HG02642 (cell line): Measurements from ENCODE around the gene EZH2.

Source experiments
- ATAC-seq: cut with Tn5 transposase; IDR thresholded peaks from one replicate; pipeline ENCODE4 v1.9.1; 2021; ENCODE audit warnings: mild to moderate bottlenecking; ENCODE audit not compliant: unreplicated experiment, poor library complexity

The EZH2 gene

DNA sequence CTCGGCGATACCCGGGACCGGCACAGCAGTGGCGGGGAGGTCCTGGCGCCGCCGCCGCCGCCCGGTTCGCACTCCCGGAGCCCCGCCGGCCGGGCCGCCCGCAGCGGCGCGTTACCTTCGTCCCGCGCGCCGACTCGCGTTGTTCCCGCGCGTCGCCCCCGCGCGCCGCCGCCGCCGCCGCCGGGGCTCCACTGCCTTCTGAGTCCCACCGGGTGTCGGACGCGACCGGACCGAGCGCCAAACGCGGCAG lies at the start of gene EZH2:
Gene EZH2, minus strand, starts transcription at position 243 of the 250 bp plus-strand sequence. CDS start 36,993 bp downstream, outside the sequence.
- peak; percentile 41 for ATAC-seq

DNA sequence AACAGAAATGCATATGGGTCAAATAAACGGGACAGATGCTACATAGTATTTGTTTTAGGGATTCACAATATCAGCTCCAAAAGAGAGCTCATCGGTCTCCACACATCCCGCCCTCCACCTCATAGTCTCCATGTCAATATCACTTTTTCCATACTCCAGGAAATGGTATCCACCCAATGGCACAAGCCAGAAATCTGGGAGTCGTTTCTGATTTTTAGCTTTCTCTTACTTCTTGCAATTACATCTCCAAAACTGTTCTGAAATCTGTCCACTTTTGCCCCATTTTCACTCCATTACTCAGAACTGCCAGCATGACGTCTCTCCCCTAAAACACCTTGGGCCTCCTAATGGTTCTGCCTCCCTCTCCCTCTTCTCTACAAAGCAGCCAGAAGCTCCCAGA lies 47.4 kb upstream of the EZH2 start:
- no peak for ATAC-seq

DNA sequence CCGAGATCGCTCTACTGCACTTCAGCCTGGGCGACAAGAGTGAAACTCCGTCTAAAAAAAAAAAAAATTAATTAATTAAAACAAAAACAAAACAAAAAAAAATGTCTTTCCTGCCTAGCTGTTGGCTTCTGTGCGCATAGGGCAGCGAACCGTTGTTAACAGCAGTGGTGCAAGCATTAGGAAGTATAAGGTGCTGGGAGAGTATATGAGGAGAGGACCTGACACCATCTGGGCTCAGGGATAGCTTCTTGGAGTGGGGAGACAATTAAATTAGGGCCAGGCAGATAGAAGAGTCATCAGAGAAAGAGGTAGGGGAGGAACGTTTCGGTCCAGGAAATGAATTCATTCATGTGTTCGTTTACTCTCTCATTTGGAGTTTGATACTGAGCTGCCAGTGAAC lies 46.2 kb upstream of the EZH2 start:
- ATAC-seq, result no peak

DNA sequence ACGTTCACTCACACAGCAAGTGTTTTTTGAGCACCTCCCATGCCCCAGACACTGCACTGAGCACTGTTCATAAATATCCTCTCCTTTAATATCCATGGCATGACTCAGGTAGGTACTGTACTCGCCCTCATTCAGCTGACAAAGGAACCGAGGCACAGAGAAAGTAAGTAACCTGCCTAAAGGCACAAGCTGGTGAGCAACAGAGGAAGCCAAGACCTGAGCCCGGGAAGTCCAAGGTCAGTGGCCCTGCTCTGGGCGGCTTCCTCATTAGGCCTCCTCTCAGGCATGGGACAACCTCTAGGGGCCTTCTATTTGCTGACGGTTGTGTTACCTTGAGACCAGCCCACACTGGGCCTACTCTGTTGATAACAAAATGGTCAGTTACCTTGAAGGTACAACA lies 45.1 kb upstream of the EZH2 start:
- ATAC-seq, result no peak

DNA sequence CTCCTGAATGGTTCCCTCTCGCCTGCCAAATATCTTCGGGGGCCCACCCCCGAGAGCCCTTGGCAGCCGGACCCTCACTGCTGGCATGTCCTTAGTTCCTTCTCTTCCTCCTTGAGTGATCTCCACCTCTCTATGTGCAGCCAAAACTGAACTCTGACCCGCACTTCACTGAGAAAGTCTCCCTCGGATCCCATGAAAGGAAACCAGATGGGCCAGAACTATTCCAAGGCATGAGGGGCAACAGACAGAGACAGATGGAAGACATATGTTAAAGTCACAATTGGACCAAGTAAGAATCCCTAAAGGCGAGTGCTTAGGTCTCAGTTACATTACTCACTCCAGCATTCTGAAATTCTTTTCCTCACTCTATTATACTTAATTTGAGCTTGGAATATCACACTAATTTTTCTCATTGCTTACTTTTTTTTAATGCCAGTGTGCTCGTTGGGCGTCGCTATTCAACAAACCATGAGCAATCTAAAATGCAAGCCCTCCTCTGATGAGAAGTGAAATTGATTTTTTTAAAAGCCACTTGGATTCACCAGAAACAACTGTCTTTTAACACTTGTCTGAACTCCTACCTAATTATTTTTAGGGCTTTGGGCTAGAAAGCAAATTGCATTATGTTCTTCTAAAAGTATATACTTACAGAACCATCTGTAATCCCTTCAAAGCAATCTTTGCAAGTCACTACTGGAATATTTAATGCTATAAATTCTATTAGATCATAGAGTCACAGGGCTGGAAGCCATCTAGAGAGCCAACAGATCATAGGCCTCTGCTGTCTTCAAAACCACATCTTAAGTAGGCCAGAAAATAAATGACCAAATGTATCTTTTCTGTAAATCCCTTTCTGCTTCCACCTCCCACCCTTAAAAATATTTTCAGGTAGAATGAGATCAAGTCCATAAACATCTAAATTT lies 43.3 kb upstream of the EZH2 start:
- no peak for ATAC-seq

DNA sequence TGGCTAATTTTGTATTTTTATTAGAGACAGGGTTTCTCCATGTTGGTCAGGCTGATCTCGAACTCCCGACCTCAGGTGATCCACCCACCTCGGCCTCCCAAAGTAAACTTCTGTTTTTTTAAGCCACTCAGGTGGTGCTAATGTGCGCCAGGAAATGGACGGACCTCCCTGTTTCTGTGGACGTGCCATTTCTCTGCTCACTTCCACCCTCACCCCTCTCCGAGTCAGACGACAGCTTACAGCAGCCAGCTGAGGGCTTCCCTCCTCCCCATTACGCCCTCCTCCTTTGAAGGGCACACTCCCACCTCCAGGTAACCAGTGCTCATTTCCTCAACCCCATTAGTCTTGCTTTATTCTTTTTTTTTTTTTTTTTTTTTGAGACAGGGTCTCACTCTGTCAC lies 41.7 kb upstream of the EZH2 start:
- ATAC-seq, result no peak

DNA sequence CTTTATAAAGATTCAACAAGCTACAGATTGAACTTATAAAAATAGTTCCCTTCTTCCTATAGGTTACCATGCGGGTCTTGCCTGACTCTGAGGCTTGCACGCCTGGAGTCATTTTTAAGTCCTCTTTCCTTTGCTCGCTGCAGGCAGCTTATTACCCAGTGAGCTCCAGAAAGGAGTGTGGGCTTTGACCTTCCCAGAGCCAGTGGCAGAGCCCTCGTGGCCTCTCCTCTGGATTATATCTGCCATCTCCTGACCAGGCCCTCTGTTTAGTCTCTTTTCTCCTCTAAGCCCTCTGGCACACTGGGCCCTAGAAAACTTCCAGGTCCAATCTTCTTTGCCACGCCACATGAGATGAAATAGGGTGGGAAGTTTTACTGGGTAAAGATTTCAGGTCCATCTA lies 39.9 kb upstream of the EZH2 start:
- ATAC-seq, result no peak

DNA sequence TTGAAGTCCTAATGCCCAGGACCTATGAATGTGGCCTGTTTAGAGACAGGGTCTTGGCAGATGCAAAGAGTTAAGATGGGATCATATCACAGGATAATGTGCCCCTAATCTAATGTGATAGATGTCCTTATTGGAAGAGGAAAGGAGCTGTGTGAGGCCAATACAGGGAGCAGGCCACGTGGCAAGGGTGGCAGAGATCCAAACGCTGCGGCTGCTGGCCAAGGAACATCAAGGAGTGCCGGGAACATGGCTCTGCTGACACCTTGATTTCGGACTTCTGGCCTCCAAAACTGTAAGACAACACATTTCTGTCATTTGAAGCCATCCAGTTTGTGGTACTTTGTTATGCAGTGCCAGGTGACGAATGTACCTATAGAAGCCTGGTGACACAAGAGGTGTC lies 37.7 kb upstream of the EZH2 start:
- no peak for ATAC-seq

DNA sequence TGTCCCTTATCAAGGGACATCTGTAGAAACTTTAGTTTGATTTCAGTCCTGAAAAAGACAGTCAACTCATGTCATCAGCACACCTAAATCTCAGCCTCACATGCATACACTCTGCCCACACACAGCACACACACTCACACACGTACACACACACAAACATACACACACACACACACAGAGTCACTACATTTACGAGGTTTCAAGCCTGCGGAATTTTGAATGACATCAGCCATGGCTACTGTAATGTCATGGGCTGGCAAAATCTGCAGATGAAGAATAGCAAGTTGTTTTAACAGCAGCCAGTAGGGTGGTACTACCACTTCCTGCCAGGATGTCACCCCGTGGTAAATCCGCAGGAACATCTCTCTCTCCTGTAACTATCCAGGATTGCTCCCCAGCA lies 37.1 kb upstream of the EZH2 start:
- no peak for ATAC-seq

DNA sequence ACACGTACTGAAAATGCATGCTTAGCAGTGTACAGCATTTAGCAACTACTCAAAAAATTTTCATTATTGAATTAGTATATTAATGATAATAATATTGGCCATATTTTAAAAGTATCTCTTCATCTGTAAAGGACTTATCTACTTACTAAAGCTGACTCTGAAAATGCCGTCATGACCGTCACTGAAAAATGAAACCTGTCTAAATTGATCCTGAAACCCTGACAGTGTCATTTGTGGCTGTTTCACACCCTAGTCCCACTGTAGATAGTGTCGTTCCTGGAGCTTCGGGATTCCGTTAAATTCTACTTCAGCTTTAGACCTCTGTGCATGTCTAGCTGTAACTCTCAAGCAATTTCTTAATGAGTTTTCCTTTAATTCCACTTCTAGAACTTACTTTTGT lies 35.8 kb upstream of the EZH2 start:
- ATAC-seq, result peak; percentile 58

DNA sequence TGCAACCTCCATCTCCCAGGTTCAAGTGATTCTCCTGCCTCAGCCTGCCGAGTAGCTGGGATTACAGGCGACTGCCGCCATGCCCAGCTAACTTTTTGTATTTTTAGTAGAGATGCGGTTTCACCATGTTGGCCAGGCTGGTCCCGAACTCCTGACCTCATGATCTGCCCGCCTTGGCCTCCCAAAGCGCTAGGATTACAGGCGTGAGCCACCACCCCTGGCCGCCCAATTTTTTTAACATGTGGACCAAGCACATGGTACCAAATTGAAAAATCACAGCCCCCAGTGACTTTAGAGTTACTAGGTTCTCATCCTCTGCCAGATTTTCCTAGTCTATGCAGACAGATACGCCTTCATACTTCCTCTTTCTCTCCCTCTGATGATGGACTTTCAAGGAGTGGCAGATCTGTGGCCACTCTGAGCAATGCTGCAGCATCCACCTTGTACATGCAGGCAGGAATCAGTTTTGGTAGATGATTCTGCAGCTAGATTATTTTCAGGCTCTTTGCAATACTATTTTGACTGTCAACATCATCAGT lies 34.0 kb upstream of the EZH2 start:
- ATAC-seq, result no peak

DNA sequence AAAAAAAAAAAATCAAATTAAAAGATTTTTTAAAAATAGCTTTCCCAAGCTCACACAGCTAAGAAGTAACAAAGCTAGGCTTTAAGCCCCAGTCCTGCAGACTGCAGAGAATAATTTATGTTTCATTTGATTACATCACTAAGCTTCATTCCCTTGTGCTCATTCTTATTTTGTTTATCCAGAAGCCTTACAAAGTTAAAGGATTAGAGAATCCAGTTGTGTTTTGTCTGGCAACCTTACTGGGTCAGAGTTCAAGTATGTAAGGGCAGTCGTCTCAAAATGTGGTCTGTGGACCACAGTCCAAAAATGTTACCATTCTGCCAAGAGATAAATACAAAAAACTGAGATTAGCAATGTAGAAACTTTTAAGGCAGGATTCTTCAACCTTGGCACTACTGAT lies 32.1 kb upstream of the EZH2 start:
- no peak for ATAC-seq

DNA sequence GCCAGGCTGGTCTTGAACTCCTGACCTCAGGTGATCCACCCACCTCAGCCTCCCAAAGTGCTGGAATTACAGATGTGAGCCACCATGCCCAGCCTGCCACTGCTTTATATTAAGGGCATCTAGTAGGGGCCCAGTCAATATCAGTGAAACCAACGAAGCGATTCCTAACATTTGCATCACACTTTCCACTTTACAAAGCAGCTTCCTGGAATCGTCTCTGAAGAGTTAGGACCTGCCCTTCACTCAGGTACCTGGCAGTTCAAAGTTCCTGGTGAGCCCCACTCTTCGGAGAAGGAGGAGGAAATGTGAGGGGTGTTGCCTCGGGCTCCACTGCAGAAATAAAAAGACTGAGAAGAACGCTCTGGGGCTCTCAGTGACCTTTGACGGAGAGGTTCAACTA lies 31.1 kb upstream of the EZH2 start:
- no peak for ATAC-seq

DNA sequence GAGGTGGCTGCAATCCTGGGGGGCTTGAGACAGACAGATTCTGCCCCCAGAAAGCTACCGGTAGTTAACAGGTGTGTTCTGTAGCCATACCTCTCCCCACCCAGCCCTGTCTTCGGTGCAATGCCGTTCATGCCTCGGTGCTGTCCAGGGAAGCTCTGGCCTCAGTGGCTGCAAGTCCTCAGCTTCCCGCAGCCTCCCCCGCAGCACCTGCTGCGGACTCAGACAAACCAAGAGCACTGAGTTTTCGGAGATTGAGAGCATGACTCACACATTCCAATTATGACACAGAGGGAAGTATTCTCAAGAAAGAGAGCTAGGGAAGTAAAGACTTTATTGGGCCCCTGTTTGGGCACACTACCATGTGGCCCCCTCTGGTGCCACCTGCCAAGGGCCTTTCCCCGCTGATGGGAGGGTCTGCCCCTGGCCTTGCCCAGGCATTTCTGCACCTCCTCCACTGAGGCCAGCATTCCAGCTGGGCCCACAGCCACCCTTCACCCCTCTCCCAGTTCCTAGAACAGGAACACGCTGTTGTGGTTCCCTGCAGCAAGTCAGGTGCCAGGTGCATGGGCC lies 30.2 kb upstream of the EZH2 start:
- peak; percentile 76 for ATAC-seq

DNA sequence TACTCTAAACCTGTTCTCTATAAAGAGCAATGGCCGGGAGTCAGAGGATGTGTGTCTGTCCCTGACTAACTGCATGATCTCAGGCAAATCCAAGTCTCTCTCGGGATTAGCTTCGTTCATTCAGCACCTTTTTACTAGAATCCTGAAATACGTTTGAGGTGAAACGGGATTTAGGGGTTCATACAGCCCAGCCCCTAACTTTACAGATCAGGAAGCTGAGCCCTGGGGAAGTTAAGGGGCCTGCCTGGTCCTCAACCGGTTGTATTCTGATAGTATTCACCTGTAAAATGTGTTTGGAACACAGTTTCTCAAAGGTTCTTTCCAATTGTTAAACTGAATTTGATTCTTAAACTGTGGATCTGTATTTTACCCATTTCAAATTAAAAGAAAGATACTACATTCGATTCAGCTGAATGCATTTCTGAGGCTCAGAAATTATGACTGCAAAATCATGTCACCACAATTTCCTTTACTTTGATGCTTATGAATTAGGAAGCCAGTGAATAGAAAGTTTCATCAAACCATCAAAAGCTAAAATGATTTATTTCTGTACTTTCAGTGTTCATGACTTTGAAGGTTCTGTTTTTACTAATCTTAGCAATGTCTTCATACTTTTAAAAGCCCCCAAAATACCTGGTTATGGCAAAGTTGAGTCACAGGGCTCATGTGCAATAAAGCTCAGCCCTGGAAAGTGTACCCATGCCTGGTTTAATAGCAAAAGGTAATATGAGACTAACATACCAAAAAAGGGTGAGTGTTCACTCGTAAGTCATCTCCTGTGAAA lies 28.9 kb upstream of the EZH2 start:
- ATAC-seq, result peak; percentile 46

DNA sequence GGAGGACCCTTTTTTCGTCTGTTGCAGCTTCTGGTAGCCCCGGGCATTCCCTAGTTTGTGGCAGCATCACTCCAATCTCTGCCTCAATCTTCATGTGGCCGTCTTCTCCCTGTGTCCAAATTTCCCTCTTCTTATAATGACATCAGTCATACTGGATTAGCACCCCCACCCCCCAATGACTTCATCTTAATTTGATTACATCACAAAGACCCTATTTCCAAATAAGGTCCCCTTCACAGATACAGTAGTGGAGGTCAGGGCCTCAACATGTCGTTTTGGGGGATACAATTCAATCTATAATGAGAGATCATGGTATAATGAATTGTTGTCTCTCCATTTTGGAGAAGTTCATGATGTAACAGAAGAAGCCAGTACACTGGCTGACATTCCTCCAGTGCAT lies 28.1 kb upstream of the EZH2 start:
- ATAC-seq, result no peak

DNA sequence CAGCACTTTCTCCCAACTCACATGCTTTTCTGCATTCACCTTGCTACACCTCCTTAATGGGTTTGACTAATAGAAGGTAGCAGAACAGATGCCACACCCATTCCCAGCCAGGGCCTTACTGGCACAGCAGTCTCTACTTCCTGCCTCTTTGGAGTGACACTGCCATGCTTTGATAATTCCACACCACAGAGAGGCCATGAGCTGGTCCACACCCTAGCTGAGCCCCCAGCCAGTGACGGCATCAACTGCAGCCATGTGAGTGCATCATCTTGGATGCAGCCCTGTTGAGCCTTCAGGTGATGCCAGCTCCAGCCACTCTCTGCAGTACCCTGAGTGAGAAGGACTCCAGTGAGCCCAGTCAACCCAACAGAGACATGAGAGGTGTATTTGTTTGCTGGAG lies 27.5 kb upstream of the EZH2 start:
- no peak for ATAC-seq

DNA sequence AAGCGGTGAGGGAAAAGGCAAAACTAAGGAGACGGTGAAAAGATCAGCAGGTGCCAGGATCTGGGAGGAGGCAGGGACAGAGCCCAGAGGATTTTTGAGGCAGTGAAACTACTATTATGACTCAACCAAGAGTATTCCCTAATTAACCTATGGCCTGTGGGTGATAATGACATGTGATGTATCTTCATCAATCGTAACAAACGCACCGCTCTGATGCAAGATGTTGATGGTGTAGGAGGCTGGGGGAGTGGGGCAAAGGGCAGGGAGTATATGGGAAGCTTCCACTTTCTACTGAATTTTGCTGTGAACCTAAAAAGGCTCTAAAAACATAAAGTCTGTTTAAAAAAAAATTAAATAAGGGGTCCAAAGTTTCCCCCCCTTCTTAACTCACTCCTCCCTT lies 25.5 kb upstream of the EZH2 start:
- ATAC-seq, result no peak

DNA sequence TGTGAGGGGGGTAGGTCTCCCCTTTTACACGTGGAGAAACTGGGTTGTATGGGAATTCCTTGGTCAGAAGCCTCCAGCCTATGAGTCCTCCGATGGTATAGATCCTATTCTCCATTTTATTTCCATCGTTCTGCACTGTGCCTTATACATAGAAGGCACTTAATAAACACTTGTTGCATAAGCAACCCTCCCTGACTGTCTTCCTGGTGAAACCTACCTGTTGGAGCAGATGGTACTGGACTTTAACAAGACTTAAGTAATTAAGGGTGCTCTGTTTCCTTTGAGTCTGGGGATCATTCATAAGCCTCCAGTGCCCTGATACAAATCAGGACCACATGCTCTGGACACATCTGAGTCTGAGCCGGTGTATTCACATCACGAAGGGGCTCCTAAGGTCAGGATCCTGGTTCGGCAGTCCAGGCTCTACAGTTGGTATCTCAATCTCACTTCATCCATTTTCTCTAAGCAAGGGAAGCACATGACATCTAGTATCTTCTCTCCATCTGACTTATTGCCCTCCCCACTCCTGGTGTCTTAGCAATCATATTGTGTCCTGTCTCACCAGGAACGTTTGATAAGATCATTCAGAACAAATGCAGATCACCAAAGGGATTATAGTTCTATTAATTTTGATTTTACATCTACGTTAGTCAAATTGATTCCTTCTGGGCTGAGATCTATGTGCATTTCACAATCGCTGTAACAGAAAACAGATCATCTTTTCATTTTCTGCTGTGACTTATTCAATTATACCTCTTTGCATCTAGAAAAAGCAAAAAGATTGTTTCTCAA lies 22.8 kb upstream of the EZH2 start:
- no peak for ATAC-seq

DNA sequence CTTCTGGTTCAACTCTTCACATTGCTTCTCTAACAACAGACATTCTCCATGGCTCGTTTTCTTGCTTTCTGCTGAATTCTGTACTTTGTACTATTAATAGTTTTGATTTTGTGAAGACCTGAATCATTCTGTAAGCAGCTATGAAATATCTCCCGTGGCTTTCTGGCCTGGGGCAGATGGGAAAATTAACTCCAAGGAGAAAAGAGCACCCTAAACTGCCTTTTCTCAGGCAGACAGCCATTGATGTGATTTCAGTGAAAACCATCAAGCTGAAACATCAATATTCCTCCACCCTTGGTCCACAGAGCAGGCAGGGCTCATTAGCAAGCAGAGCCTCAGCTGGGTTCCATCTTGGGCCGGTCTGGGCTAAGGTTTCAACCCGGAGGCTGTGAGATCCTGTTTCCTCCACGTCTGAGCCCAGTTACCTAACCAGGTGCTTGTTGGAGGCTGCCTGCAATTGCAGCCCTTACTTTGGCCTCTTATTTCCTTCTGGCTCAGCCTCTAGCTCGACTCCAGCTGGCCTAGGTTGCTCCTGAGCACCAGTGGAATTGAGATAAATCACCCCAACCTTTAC lies 21.1 kb upstream of the EZH2 start:
- ATAC-seq, result no peak
